ENCODE measurements around the gene DNAH9.
A peak's percentile ranks its signal among the peaks of the same experiment; 100 is the strongest.

DNAH9 gene, protein sequence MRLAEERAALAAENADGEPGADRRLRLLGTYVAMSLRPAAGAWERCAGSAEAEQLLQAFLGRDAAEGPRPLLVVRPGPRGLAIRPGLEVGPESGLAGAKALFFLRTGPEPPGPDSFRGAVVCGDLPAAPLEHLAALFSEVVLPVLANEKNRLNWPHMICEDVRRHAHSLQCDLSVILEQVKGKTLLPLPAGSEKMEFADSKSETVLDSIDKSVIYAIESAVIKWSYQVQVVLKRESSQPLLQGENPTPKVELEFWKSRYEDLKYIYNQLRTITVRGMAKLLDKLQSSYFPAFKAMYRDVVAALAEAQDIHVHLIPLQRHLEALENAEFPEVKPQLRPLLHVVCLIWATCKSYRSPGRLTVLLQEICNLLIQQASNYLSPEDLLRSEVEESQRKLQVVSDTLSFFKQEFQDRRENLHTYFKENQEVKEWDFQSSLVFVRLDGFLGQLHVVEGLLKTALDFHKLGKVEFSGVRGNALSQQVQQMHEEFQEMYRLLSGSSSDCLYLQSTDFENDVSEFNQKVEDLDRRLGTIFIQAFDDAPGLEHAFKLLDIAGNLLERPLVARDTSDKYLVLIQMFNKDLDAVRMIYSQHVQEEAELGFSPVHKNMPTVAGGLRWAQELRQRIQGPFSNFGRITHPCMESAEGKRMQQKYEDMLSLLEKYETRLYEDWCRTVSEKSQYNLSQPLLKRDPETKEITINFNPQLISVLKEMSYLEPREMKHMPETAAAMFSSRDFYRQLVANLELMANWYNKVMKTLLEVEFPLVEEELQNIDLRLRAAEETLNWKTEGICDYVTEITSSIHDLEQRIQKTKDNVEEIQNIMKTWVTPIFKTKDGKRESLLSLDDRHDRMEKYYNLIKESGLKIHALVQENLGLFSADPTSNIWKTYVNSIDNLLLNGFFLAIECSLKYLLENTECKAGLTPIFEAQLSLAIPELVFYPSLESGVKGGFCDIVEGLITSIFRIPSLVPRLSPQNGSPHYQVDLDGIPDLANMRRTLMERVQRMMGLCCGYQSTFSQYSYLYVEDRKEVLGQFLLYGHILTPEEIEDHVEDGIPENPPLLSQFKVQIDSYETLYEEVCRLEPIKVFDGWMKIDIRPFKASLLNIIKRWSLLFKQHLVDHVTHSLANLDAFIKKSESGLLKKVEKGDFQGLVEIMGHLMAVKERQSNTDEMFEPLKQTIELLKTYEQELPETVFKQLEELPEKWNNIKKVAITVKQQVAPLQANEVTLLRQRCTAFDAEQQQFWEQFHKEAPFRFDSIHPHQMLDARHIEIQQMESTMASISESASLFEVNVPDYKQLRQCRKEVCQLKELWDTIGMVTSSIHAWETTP (N-terminal part only)

DNA sequence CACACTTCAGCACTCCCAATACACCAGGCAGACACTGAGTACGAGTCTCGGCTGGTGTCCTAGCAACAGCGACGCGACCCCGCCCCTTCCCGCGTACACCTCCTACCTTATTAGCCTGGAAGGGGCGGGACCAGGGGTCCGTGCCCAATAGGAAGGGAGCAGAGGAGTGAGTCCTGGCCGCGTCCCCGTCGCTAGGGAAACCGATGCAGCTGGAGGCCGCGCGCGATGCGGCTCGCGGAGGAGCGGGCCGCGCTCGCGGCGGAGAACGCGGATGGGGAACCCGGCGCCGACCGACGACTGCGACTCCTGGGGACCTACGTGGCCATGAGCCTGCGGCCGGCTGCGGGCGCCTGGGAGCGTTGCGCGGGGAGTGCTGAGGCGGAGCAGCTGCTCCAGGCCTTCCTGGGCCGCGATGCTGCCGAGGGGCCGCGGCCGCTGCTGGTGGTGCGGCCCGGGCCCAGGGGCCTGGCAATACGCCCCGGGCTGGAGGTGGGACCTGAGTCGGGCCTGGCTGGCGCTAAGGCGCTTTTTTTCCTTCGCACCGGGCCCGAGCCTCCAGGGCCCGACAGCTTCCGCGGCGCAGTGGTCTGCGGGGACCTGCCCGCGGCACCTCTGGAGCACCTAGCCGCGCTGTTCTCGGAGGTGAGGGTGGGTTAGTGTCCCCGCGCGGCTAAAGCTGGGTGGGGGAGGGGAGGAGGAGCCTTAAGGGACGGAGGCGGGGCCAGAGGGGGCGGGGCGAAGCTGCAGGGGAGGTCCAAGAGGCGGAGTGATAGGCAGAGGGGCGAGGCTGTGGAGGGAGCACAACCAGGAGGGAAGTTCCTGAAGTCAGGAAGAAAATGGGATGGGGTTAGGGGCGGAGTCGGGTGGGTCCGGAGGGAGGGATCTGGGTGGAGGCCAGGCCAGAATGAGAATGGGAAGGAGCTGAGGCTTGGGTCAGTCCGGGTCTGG, at the start of gene DNAH9:
Gene DNAH9 (plus strand): TSS at position 197 of the 948 bp plus-strand sequence. CDS start 29 bp downstream, at position 226.
- peak; percentile 87 for DNase-seq

DNA sequence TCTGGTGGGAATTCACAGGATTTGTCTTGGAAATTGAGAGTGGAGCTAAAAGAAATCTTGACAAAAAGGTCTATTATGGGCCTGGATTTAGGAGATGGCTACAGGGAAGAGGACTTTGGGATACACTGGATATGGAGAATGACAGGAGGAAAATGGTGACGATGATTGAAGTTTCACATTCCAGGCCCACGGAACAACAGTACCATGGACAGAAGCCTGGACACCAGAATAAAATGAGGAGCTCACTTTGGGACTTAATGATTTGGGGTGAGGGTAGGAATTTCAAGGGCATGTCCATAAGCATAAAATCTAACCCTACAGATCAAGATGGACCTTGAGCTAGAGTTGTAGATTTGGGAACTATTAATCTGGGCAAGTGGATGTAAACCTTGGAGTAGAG, 47.8 kb upstream of the DNAH9 start:
- no peak for DNase-seq

DNA sequence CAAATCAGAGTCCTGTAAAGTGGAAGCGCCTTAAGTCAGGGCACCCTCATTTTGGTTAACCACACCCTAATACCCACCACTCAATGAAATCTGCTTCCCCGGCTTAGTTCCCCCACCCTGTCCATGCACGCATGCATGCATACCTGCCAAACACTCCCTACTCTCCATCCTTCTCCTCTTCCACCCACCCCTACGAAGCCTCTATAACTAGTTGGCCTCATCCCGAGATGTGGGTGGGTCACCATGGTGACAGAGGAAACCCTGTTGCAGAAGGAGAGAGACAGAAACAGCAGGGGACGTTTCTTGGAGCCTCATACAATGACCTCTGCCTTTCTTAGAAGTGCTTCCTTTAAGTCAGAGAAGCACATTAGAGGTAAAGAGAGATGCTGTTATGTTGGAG, 46.8 kb upstream of the DNAH9 start:
- no peak for DNase-seq

DNA sequence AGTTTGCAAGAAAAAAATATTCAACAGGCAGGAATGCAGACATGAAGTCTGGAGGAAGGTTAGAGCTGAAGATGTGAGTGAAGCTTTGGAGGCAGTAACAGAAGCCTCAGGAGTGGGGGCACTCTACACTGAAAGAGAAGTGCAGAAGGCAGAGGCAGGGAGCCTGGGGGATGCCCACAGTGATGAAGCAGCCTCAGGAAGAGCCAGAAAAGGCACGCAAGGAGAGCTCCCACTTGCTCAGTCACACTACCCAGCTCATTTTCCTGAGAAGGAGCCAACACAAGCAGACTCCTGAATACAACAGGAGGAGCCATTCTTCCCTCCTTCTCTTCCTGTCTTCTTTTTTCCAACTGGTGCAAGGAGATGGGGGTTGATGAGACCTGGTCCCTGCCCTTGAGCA, 45.1 kb upstream of the DNAH9 start:
- no peak for DNase-seq

DNA sequence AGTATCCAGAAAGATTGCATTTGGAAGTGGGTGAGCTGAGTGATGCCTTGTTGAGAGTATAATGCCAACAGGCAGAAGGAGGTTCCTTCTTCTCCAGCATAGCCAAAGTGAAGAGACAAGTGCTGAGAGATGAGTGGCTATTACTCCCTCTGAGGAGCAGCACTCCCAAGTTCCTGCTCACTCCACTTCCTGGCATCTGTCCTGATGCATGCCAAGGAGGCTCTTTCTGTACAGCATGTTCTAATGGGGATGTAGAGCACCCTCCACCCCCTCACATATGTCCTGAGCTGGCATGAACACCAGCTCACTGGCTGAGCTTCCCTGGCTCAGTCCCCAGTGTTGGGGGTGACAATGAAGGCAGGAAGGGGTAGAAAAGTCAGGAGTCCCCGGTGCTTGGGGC, 44.2 kb upstream of the DNAH9 start:
- no peak for DNase-seq

DNA sequence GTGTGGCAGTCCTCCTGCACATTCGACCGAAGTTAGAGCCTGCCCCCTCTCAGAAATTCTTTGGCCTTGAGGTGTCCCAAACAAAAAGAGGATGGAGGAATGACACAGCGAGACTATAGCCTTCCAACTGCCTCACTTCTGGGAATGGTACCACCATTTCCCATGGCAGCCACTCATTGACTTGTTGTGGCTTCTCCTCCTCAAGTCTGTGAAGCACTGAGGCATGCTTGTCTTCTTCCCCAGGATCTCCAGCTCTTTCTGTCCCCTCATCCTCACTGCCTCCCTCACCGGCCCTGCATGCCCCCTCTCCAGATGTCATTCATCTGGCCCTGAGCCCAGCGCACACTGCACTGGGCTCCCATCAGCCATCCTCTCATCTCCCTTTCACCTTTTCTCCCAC, 43.7 kb upstream of the DNAH9 start:
- no peak for DNase-seq

DNA sequence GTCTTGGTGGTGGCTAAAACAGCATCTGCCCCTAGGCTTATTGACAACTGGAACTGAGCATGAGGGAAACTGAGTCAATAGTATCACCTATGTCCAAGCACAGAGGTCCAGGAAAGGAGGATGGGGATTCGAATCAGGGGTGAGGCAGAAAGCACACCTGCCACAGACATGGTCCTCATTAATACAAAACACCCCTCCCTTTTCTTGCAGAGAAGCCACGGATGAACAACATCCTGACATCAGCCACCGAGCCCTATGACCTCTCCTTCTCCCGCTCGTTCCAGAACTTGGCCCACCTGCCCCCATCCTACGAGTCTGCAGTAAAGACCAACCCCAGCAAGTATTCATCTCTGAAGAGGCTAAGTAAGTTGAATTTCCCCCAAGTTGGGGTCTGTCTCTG, 42.7 kb upstream of the DNAH9 start:
- no peak for DNase-seq

DNA sequence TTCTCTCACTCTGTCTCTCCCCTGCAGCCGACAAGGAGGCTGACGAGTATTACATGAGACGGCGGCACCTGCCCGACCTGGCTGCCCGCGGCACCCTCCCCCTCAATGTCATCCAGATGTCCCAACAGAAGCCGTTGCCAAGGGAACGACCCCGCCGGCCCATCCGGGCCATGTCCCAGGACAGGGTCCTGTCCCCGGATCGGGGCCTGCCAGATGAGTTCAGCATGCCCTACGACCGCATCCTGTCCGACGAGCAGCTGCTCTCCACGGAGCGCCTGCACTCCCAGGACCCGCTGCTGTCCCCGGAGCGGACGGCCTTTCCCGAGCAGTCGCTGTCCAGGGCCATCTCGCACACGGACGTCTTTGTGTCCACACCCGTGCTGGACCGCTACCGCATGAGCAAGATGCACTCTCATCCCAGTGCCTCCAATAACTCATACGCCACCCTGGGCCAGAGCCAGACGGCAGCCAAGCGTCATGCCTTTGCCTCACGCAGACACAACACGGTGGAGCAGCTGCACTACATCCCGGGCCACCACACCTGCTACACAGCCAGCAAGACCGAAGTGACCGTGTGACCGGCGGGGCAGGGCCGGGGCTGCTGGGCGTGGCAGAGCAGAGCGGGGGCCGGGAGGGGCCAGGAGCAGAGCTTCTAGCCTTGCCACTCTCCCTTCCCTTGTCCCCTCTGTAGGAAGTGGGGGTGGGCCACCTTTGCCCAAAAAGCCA, 40.4 kb upstream of the DNAH9 start:
- DNase-seq = no peak

DNA sequence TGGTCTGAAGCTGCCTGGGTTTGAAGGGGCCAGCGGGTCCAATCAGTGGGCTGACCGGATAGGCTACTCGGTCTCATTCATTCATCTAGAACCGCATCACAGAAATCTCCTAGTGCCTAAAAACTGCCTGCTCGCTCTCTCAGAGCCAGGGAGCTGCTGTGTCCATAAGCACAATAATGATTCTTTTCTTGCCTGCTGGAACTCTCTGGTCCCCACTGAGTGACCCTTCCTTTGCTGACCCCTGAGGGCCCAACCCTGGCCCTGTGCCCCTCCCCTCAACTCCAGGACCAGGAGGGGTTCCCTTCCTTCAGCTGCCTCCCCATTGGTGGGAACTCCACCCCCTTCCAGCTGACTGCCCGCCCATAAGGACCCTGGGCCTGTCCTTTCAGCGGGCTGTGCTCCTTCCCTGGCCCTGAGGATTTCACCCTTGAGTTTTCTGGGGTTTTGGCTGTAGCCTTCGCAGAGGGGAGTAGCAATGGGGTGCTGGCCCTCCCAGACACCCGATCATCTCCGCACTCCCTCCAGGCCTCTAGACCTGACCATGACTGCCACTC, 39.5 kb upstream of the DNAH9 start:
- DNase-seq = no peak

DNA sequence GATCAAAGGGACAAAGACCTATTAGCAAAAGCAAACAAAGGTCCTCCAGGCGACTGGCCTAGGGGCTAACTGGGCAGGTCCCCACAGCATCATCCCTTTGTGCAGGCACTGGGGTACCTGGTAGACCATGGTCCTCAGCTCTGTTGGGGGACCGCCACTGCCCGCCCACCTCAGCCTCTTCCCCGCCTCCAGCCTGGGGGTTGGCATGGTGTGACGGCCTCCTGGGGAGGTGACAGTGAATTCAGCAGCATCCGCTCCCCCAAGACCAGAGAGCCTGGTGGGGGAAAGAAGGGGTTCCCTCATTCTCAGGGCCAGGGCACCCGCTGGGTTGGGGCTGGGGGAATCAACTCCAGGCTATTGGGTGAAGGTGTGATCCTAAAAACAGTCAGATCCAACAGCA, 38.7 kb upstream of the DNAH9 start:
- no peak for DNase-seq

DNA sequence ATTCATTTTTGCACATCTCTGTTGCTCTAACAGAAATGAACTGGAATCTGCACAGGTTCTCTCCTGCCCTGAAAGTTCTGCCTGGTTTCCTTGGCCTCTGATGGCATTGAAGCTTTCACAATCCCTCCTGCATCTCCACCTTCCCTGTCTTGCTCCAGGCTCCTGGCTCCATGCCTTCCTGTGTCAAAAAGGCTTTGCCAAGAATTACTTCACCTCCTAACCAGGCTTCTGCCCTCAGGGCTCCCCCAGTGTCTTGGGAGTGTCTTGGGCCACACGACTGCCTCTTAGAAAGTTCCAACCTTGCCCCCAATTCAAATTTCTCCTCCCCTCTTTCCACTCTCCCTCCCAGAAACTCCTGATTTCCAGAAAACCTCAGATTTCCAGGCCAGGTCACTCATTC, 37.0 kb upstream of the DNAH9 start:
- DNase-seq = no peak

DNA sequence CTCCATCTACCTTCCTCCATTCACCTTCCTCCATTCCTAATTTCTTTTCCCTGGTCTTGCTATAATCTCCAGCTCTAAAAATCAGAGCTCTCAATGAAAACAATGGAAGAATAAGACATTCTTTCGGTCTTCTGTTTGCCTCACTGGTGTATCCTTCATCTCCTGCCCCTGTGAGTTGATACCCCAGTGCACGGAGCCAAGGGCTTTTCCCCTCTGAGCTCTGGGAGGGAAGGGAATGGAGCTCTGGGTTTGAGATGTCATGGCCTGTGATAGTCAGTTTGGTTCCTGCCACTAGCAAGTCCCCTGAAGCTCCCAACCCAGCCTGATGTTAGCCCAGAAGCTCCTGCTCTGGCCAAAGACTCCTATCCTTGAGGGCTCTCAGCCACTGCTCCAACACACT, 36.6 kb upstream of the DNAH9 start:
- no peak for DNase-seq

DNA sequence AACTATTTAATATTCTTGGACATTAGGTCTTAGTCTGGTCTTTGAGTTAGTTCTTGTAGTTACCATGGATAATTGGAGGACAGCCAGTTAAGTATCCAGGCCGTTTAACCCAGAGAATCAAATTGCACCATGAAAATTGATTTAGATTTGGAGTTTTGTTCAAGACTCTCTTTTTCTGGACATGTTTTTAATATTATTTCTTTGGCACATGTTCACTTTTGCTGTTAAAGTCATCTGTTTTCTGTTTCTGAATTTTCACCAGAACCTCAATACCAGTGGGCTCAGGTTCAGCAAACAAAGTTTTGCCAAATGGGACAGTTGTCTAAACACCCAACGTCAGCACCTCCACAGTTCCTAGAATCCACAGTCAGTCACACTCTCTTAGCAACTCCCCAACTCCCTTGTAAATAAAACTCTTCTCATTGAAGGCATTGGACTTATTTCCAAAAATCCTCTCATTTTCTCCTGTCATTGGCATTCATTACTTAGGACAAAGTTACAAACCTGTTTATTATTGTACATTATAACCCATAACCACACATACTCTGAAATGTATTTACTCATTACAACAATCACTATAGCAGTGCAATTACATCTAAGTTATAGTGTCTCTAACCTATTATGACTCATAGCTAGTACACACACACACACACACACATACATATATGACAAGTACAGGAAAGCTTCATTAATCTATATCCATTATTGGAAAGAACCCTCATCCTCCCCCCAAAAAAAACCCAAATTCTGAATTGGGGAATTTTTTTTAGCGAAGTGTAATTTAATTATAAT, 33.5 kb upstream of the DNAH9 start:
- peak; percentile 72 for DNase-seq

DNA sequence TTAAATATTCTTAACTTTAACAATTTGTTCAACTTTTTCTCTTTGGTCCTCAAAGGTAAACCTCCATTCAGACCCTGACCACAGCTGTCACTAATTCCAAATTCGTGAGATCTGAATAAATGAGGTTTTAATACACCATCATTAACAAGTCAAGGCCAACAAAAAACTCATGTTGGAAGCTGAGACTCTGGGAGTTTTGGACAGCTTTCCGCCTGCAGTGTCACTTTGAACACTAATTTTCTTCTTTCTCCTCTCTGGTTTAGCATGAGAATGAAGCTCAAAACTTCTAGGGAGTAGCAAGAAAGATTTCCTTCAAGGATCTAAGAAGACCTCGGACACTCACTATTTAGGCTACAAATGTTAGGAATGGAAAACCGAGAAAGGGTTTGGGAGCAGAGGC, 32.7 kb upstream of the DNAH9 start:
- no peak for DNase-seq

DNA sequence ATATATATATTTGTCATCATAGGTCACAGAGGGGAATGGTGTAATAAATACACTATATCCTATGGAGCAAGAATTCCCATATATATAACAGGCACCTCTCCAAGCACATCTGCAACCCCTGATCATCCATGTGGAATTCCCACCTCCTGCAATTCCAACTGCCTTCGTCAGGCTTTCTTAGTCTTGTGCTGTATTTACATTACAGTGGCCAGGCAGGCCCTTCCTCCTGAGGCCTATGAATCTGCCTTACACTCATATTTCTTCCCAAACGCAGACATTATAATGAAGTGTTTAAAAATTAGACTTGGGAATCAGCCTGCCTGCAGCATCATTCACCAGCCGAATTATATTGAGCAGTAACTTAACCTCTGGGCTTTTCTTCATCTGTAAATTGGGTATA, 19.3 kb upstream of the DNAH9 start:
- no peak for DNase-seq

DNA sequence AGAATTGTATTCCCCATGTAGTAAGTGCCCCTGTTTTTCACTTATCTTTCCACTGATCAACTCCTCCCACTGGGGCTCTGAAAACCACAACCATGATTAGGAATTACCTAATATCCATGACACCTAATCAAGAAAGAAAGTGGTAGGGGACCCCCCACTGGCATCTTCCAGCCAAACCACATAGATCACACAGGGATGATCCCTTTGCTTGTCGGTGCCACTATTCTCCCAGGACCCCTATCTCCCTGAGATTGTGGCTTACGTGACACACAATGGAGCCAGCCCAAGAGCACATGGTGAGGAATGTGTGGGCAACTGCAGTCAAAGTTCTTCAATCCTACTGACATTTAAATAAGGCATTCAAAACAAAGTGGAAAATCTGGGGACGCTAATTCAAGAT, 17.6 kb upstream of the DNAH9 start:
- no peak for DNase-seq

DNA sequence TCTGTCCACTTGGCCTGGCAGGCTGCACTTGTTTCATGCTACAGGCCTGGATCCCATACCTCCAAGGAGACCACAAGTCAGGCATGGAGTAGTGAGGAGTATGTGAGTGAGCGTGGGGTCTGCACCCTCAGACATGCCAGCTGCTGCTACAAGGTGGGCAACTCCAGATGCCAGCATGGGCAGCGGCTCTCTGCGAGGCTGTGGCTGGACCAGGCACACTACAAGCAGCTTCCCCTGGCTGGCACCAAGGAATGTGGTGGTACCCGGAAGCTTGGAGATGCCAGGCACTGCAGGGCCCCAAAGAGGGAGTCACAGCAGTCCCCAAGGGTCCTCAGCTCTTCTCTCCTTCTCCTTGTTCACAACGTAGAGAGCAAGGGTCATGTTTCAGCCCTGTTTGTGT, 16.1 kb upstream of the DNAH9 start:
- no peak for DNase-seq

DNA sequence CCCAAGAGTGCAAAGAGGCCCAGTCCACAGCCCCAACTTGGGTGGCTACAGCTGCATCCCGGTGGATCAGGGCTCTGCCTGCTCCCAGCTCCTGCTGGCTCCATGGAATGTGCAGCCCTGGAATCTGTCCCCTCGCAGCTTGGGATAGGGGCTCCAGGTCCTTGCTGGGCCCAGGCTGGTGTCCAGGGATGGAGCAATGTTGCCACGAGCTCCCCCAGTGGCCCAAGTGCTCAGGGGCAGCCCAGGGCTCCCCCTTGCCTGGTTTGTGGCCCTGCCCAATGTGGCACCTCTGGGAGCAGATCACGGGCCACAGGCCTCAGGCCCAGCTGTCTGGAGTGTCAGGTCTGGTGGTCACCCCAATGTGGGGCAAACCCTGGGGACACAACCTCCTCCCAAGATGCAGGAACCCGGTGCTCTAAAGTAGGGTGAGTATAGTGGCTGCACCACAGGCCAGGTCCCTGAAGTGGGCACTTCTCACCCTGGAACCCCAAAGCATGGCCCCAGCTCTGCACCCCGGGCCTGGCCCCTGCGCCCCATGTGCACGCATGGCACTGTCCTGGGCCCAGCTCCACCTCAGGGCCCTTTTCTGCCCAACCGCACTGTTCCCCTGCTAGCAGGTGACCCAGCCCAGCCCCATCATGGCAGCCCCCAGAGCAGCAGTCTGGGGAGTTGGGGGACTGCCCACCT, 14.8 kb upstream of the DNAH9 start:
- no peak for DNase-seq

DNA sequence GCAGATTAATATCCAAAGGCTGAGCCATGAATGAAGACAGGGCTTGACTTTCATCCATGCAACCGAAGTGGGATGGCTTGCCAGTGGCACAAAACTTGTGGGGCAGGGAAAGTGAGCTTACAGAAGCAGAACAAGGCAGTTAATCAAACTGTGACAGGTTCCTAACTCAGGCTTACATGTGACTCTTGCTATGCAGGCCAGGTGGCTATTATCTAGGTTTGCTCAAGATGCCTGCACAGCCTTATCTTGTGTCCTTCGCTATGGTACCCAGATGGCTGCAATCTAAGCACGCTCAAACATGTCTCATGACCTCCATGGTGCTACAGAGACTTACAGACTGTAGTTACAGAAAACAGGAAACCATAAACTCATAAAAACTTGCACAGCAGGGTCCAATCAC, 8.6 kb upstream of the DNAH9 start:
- DNase-seq = no peak

DNA sequence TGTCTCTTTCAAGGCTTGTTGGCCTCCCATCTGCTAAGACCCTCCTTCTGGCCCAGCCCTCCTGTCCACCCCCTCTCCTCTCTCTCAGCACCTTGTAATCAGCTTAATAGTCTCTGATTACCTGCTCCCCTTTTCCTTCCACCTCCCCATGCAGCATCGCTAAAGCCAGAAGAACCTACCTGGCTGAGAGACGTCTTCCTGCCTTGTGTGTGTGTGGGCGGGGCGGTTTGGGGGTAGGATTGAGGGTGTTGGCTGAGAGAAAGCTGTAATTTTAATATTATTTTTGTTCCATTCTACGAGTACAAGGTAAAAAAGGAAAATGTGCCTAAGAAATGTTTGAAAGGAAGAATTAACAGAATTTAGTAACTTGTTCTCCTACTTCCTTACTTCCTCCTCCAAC, 3.4 kb downstream of the DNAH9 start:
- DNase-seq = no peak
